NB4 (cell line): Measurements from ENCODE around the gene PSMD12.

Experiments
- DNase-seq: peaks from one replicate; pipeline ENCODE4 v3.0.0; 2010; ENCODE audit warnings: low read depth
- H3K4me3 ChIP-seq: one replicate; pipeline ENCODE4 v1.5.1; 2011; ENCODE audit warnings: mild to moderate bottlenecking, low read depth, low read length, moderate library complexity
- CTCF ChIP-seq: IDR thresholded peaks from one replicate; pipeline ENCODE4 v1.5.1; 2012; ENCODE audit warnings: low read depth, low read length
- MAX ChIP-seq: IDR thresholded peaks from 2 replicates; pipeline ENCODE4 v1.6.1; 2011; ENCODE audit warnings: low read depth, low read length
- MYC ChIP-seq: IDR thresholded peaks from 2 replicates; pipeline ENCODE4 v1.6.1; 2011; ENCODE audit warnings: low read depth, low read length
- POLR2A ChIP-seq: IDR thresholded peaks from 2 replicates; pipeline ENCODE4 v1.6.1; 2011; ENCODE audit warnings: mild to moderate bottlenecking; ENCODE audit not compliant: insufficient read length; ENCODE audit errors: extremely low read depth

The PSMD12 gene

GRCh38 chr17:67385122-67385988 lies 19.0 kb upstream of the PSMD12 start:
- H3K4me3 ChIP-seq: no peak overlapping the region
- no peak for DNase-seq
- TF ChIP-seq CTCF (no peak), MAX (no peak), POLR2A (no peak), MYC (no peak)

- DNase-seq: no peak
- no peak overlapping the region for H3K4me3 ChIP-seq
- TF ChIP-seq MAX: no peak
- TF ChIP-seq CTCF: no peak
- no peak for TF ChIP-seq POLR2A
- TF ChIP-seq MYC: no peak
Observed at GRCh38 chr17:67381929-67382257, 15.5 kb upstream of the PSMD12 start.

- DNase-seq: no peak
- TF ChIP-seq MYC (no peak), MAX (no peak), CTCF (no peak)
- peak overlapping the region; percentile 55 for H3K4me3 ChIP-seq
Observed at GRCh38 chr17:67379251-67379630, 12.9 kb upstream of the PSMD12 start.

GRCh38 chr17:67378454-67379250 lies 12.3 kb upstream of the PSMD12 start:
- peak; percentile 88 for DNase-seq
- H3K4me3 ChIP-seq: peak overlapping the region; percentile 68
- TF ChIP-seq POLR2A (peak; percentile 7), MYC (peak; percentile 39), MAX (0 out of 2 replicates have a peak, but pooled peaks have one; percentile 0), CTCF (peak; percentile 55)

- TF ChIP-seq POLR2A: peak; percentile 14
- TF ChIP-seq CTCF: peak; percentile 10
- 0 out of 2 replicates have a peak, but pooled peaks have one; percentile 33 for TF ChIP-seq MYC
- TF ChIP-seq MAX: peak; percentile 32; the same call in 1 of the 2 replicates
- peak overlapping the region; percentile 68 for H3K4me3 ChIP-seq
- DNase-seq: peak; percentile 84
Observed at GRCh38 chr17:67377488-67378453, 11.4 kb upstream of the PSMD12 start.
